Transverse colon (tissue), 4 donors: ENCODE measurements around the gene RAD51AP1.

Experiments used
- EP300 ChIP-seq: sonication (generic); formaldehyde crosslinking; IDR thresholded peaks from one replicate; pipeline ENCODE4 v1.6.1; 2017; ENCODE audit warnings: antibody characterized with exemption, low read depth
- POLR2AphosphoS5 ChIP-seq, 3 donors: sonication (generic); formaldehyde crosslinking; IDR thresholded peaks; one replicate each; pipeline ENCODE4 v1.6.1; 2016; ENCODE audit warnings: antibody characterized with exemption in 3 of 3
- TF ChIP-seq, protein P1 (sequence below), 5 experiments: fragments of 200-600 bp in 3 of 5; fragments of 450-650 bp in 2 of 5; sonication (generic) in 3 of 5; IDR thresholded peaks; 1 replicate in 2 of 5; 2 replicates in 3 of 5; pipeline ENCODE4 v1.5.1; 2016 to 2017; ENCODE audit warnings: antibody characterized with exemption in 5 of 5, inconsistent platforms in 3 of 5, mild to moderate bottlenecking in 2 of 5, moderate library complexity in 1 of 5

DNA sequence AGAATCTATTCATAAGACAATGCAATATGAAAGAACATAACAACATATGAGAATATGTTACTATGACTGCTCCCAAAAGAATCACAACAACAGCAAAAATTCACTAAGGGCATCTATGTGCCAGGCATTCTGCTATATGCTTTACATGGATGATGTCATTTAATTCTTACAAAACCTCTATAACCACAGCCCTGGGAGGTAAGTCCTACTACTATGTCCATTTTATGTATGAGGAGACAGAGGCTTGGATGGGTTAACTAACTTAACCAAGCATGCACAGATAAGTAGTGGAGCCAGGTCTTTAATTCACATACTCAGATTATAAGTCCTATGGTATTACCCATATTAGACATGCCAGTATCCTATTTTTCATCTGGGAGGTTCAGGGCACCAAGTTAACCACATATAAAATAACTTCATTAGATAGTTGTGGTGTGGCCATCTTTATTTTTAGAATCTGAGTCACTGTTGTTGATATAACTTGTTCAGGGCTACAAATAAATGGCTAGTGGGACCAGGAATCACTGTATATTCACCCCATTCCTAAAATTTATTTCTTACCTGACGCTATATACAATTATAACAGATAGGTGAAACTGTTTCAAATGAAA is 33.2 kb upstream of the RAD51AP1 start:
- TF ChIP-seq POLR2AphosphoS5 (IDR thresholded peaks at IDR 0.05), result no peak
- TF ChIP-seq EP300, result no peak
- TF ChIP-seq, protein P1, sequence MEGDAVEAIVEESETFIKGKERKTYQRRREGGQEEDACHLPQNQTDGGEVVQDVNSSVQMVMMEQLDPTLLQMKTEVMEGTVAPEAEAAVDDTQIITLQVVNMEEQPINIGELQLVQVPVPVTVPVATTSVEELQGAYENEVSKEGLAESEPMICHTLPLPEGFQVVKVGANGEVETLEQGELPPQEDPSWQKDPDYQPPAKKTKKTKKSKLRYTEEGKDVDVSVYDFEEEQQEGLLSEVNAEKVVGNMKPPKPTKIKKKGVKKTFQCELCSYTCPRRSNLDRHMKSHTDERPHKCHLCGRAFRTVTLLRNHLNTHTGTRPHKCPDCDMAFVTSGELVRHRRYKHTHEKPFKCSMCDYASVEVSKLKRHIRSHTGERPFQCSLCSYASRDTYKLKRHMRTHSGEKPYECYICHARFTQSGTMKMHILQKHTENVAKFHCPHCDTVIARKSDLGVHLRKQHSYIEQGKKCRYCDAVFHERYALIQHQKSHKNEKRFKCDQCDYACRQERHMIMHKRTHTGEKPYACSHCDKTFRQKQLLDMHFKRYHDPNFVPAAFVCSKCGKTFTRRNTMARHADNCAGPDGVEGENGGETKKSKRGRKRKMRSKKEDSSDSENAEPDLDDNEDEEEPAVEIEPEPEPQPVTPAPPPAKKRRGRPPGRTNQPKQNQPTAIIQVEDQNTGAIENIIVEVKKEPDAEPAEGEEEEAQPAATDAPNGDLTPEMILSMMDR (IDR thresholded peaks at IDR 0.05), result no peak
